A549 (cell line): ENCODE data around the gene MERTK. TPM values are rescaled to one million over a fixed set of nuclear protein-coding genes. Genes with fewer than 3 reads are reported as not detected.

Experiments used
- ATAC-seq, 2 experiments: fragments of 200-7000 bp in 1 of 2; fragments of >200 bp in 1 of 2; cut with Nextera tagmentation in 1 of 2; cut with Tn5 transposase in 1 of 2; 3 replicates each; pipeline versions ENCODE4 v1.8.0 to v1.9.1; 2018 to 2020; ENCODE audit warnings: mild to moderate bottlenecking in 1 of 2, moderate library complexity in 1 of 2
- CTCF ChIA-PET: fragments of 300-600 bp; sonication (Branson Sonifier 250); formaldehyde crosslinking; extraction: SDS; loops from one replicate; lab custom pipeline; 2021; ENCODE audit warnings: antibody characterized with exemption, inconsistent platforms; lab: Yijun Ruan, JAX
- POLR2A ChIA-PET: fragments of 350-600 bp; formaldehyde crosslinking; extraction: SDS; loops from one replicate; lab custom pipeline; 2021; ENCODE audit warnings: antibody characterized with exemption, inconsistent platforms; lab: Yijun Ruan, JAX
- DNase-seq, 2 experiments: peaks; one replicate each; pipeline versions ENCODE4 v3.0.0 to v3.0.0-alpha.2; 2011 to 2016; ENCODE audit warnings: low read depth in 1 of 2, low spot score in 1 of 2
- FAIRE-seq: peaks from 2 replicates; lab custom pipeline; 2011; peaks lifted over from hg19 to GRCh38; lab: Jason Lieb, UNC
- H3K27ac ChIP-seq, 2 experiments: fragments of >200 bp; sonication (Bioruptor Twin); formaldehyde crosslinking; 3 replicates each; pipeline ENCODE4 v1.5.1; 2016 to 2017
- H3K4me1 ChIP-seq: fragments of >200 bp; sonication (Bioruptor Twin); formaldehyde crosslinking; 3 replicates; pipeline ENCODE4 v1.6.1; 2016
- H3K4me2 ChIP-seq: fragments of >200 bp; sonication (Bioruptor Twin); formaldehyde crosslinking; 3 replicates; pipeline ENCODE4 v1.6.1; 2016
- H3K4me3 ChIP-seq: fragments of >200 bp; sonication (Bioruptor Twin); formaldehyde crosslinking; 3 replicates; pipeline ENCODE4 v1.5.1; 2016
- H3K9me3 ChIP-seq: fragments of >200 bp; sonication (Bioruptor Twin); formaldehyde crosslinking; 3 replicates; pipeline ENCODE4 v1.6.1; 2016
- BHLHE40 ChIP-seq: IDR thresholded peaks from 2 replicates; pipeline ENCODE4 v1.6.1; 2012; ENCODE audit warnings: low read depth, low read length, inconsistent platforms
- CBX8 ChIP-seq: fragments of 200-600 bp; sonication (generic); IDR thresholded peaks from 2 replicates; pipeline ENCODE4 v1.6.1; 2016
- EP300 ChIP-seq, 2 experiments: fragments of >200 bp; sonication (Bioruptor Twin); formaldehyde crosslinking; IDR thresholded peaks; 2 replicates in 1 of 2; 3 replicates in 1 of 2; pipeline ENCODE4 v1.6.1; 2016 to 2017
- FOSB ChIP-seq: fragments of 250-450 bp; sonication (Bioruptor Pico); IDR thresholded peaks from 2 replicates; pipeline ENCODE4 v1.5.0; 2020; ENCODE audit warnings: mild to moderate bottlenecking, moderate library complexity
- FOSL2 ChIP-seq, 2 experiments: fragments of 450-650 bp in 1 of 2; fragments of >200 bp in 1 of 2; sonication (Bioruptor Twin) in 1 of 2; formaldehyde crosslinking; IDR thresholded peaks; 2 replicates each; pipeline versions ENCODE4 v1.5.0 to v1.6.1; 2016 to 2020; ENCODE audit warnings: mild to moderate bottlenecking in 1 of 2, moderate library complexity in 1 of 2
- FOXS1 ChIP-seq: fragments of 250-450 bp; sonication (Bioruptor Pico); IDR thresholded peaks from 2 replicates; pipeline ENCODE4 v1.5.0; 2020; ENCODE audit warnings: mild to moderate bottlenecking, moderate library complexity
- HDAC2 ChIP-seq: fragments of 200-600 bp; sonication (generic); IDR thresholded peaks from 2 replicates; pipeline ENCODE4 v1.6.1; 2016
- HEYL ChIP-seq: fragments of 250-450 bp; sonication (Bioruptor Pico); IDR thresholded peaks from 2 replicates; pipeline ENCODE4 v1.8.0; 2021; ENCODE audit warnings: mild to moderate bottlenecking, moderate library complexity
- HOXA7 ChIP-seq: fragments of 250-450 bp; sonication (Bioruptor Pico); IDR thresholded peaks from 2 replicates; pipeline ENCODE4 v1.5.0; 2020; ENCODE audit warnings: mild to moderate bottlenecking, moderate library complexity
- HOXB5 ChIP-seq: fragments of 250-450 bp; sonication (Bioruptor Pico); IDR thresholded peaks from 2 replicates; pipeline ENCODE4 v1.5.0; 2020; ENCODE audit warnings: mild to moderate bottlenecking, moderate library complexity
- JUN ChIP-seq, 2 experiments: fragments of >200 bp; sonication (Bioruptor Twin); formaldehyde crosslinking; IDR thresholded peaks; 2 replicates in 1 of 2; 3 replicates in 1 of 2; pipeline ENCODE4 v1.6.1; 2016 to 2017
- JUNB ChIP-seq: fragments of >200 bp; sonication (Bioruptor Twin); formaldehyde crosslinking; IDR thresholded peaks from 2 replicates; pipeline ENCODE4 v1.6.1; 2016
- KDM1A ChIP-seq: fragments of 200-600 bp; sonication (generic); IDR thresholded peaks from 2 replicates; pipeline ENCODE4 v1.6.1; 2016; ENCODE audit warnings: low read depth, mild to moderate bottlenecking
- KDM5A ChIP-seq: fragments of 200-600 bp; sonication (generic); IDR thresholded peaks from 2 replicates; pipeline ENCODE4 v1.6.1; 2016; ENCODE audit warnings: antibody characterized with exemption, mild to moderate bottlenecking
- MYC ChIP-seq: IDR thresholded peaks from 2 replicates; pipeline ENCODE4 v1.6.1; 2012; ENCODE audit warnings: mild to moderate bottlenecking, inconsistent platforms, low read length, improper control_type of control experiment, borderline replicate concordance
- NFE2L2 ChIP-seq: fragments of 150-350 bp; conservative IDR thresholded peaks from 2 replicates; pipeline ENCODE4 v1.6.1; 2014; ENCODE audit warnings: low read length
- NPAS2 ChIP-seq: fragments of 250-450 bp; sonication (Bioruptor Pico); IDR thresholded peaks from 2 replicates; pipeline ENCODE4 v1.8.0; 2022; ENCODE audit warnings: mild to moderate bottlenecking, moderate library complexity, borderline replicate concordance
- NR3C1 ChIP-seq: fragments of >200 bp; sonication (Bioruptor Twin); formaldehyde crosslinking; IDR thresholded peaks from 3 replicates; pipeline ENCODE4 v1.6.1; 2017
- PHF8 ChIP-seq: fragments of 200-600 bp; sonication (generic); IDR thresholded peaks from 2 replicates; pipeline ENCODE4 v1.6.1; 2016; ENCODE audit warnings: low read depth, mild to moderate bottlenecking, antibody characterized with exemption, moderate library complexity, borderline replicate concordance
- POLR2AphosphoS2 ChIP-seq: conservative IDR thresholded peaks from 2 replicates; pipeline ENCODE4 v1.6.1; 2012; ENCODE audit warnings: low read length, improper control_type of control experiment, inconsistent platforms
- RAD21 ChIP-seq, 2 experiments: fragments of >200 bp in 1 of 2; sonication (Bioruptor Twin) in 1 of 2; formaldehyde crosslinking in 1 of 2; IDR thresholded peaks in 1 of 2; conservative IDR thresholded peaks in 1 of 2; 2 replicates in 1 of 2; 3 replicates in 1 of 2; pipeline ENCODE4 v1.6.1; 2012 to 2018; ENCODE audit warnings: inconsistent platforms in 1 of 2
- RCOR1 ChIP-seq: fragments of 150-350 bp; IDR thresholded peaks from 2 replicates; pipeline ENCODE4 v1.6.1; 2014; ENCODE audit warnings: antibody characterized with exemption, low read length, low read depth
- RFX5 ChIP-seq: fragments of 450-650 bp; IDR thresholded peaks from 2 replicates; pipeline ENCODE4 v1.7.1; 2014; ENCODE audit warnings: antibody characterized with exemption, mild to moderate bottlenecking, moderate library complexity
- RNF2 ChIP-seq: fragments of 200-600 bp; sonication (generic); IDR thresholded peaks from 2 replicates; pipeline ENCODE4 v1.6.1; 2016; ENCODE audit warnings: low read depth, mild to moderate bottlenecking, antibody characterized with exemption, moderate library complexity, borderline replicate concordance
- SMC3 ChIP-seq: fragments of >200 bp; sonication (Bioruptor Twin); formaldehyde crosslinking; IDR thresholded peaks from 3 replicates; pipeline ENCODE4 v1.6.1; 2018; ENCODE audit warnings: inconsistent platforms
- SREBF2 ChIP-seq: fragments of 450-650 bp; IDR thresholded peaks from 2 replicates; pipeline ENCODE4 v1.6.1; 2014; ENCODE audit warnings: mild to moderate bottlenecking, moderate library complexity
- TFCP2L1 ChIP-seq: fragments of 250-450 bp; sonication (Bioruptor Pico); IDR thresholded peaks from 2 replicates; pipeline ENCODE4 v1.5.0; 2021; ENCODE audit warnings: mild to moderate bottlenecking
- TP53 ChIP-seq: fragments of 250-450 bp; sonication (Bioruptor Pico); IDR thresholded peaks from 2 replicates; pipeline ENCODE4 v1.5.0; 2021; ENCODE audit warnings: mild to moderate bottlenecking, moderate library complexity
- ZC3H11A ChIP-seq: fragments of 450-650 bp; IDR thresholded peaks from 2 replicates; pipeline ENCODE4 v1.6.1; 2014; ENCODE audit warnings: antibody characterized with exemption, mild to moderate bottlenecking
- WGBS: methylation state at CpG from one replicate; pipeline ENCODE4 v1.1.6; 2017; ENCODE audit errors: missing lambda C conversion rate; 5-methylcytosine and 5-hydroxymethylcytosine counted together
- polyA plus RNA-seq, 4 experiments: library from polyadenylated mRNA; depleted of rRNA in 3 of 4; stranded (reverse); fragments of >200 nt; fragmentation: RNase III in 1 of 4; extraction: RNeasy Plus Mini Kit Qiagen cat#74134 plus additional on column Dnase treatment in 1 of 4; gene quantifications; 2 replicates in 3 of 4; 3 replicates in 1 of 4; pipeline ENCODE4 v1.2.3, GENCODE V29; 2011 to 2017
- TF ChIP-seq, protein P1 (sequence below): fragments of 450-650 bp; IDR thresholded peaks from 2 replicates; pipeline ENCODE4 v1.6.1; 2014; ENCODE audit warnings: antibody characterized with exemption
- TF ChIP-seq, protein P2 (sequence below): fragments of >200 bp; sonication (Bioruptor Twin); formaldehyde crosslinking; IDR thresholded peaks from 3 replicates; pipeline ENCODE4 v1.5.1; 2016
- TF ChIP-seq, protein P3 (sequence below): fragments of >200 bp; sonication (Bioruptor Twin); formaldehyde crosslinking; IDR thresholded peaks from 2 replicates; pipeline ENCODE4 v1.6.1; 2016
- TF ChIP-seq, protein P4 (sequence below): fragments of 150-350 bp; IDR thresholded peaks from 2 replicates; pipeline ENCODE4 v1.6.1; 2014; ENCODE audit warnings: low read depth, mild to moderate bottlenecking, low read length
- TF ChIP-seq, protein P5 (sequence below): IDR thresholded peaks from 2 replicates; pipeline ENCODE4 v1.6.1; 2012
- TF ChIP-seq, protein P6 (sequence below): IDR thresholded peaks from 2 replicates; pipeline ENCODE4 v1.6.1; 2012
- TF ChIP-seq, protein P7 (sequence below): fragments of >200 bp; sonication (Bioruptor Twin); formaldehyde crosslinking; IDR thresholded peaks from 3 replicates; pipeline ENCODE4 v1.6.1; 2016

MERTK gene
- polyA plus RNA-seq, 2 of the 4 experiments (the other 2 are of a cell fraction): 1.4 to 4.0 TPM

DNA sequence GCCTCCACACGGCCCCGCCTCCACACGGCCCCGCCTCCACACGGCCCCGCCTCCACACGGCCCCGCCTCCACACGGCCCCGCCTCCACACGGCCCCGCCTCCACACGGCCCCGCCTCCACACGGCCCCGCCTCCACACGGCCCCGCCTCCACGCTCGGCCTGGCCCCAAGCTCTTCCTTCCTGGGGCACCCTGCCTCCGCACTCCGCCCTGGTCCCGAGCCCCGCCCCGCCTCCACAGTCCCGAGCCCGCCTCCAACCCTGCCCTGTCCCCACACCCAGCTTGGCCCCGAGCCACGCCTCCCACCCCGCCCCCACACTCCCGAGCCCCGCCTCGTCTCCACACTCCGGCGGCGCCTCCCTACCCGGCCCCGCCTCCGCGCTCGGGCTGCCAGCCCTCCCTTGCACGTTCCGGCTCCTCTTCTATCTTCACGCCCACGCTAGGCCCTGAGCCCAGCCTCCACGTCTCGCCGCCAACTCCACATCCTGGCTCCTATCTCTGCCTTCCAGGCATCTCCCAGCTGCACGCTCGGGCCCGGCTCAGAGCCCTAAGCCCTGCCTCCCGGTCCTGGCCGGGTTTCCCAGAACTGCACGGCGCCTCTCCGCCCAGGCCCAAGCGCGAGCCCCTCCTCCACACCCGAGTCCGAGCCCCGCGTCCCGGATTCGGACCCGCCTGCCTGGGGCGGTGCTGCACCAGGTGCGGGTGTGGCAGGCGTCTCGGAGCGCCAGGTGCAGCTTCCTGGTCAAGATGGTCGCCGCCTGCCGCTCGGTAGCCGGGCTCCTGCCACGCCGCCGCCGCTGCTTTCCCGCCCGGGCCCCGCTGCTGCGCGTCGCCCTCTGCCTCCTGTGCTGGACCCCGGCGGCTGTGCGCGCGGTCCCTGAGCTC lies 156.7 kb downstream of the MERTK start, which contains the start of gene TMEM87B:
TMEM87B (plus strand) TSS at position 423 of the 883 bp plus-strand sequence; CDS start at position 746, 323 bp downstream.
- peak within 1 kb of the TSS; percentile 73 for H3K4me3 ChIP-seq
- ChIA-PET CTCF (interaction anchor here (0.6 to 13.6 kb wide), 2 partner anchors 49 to 161 kb away, joined by 3 to 336 read pairs; partner anchors contain the start of gene MERTK), POLR2A (interaction anchor here (1.0 to 1.8 kb wide), 7 partner anchors 9 to 200 kb away, joined by 3 to 7 read pairs (median 4); partner anchors contain the start of genes MERTK and ZC3H8)
- 0% methylated on average over 13 of the region's 90 CpGs for WGBS
- H3K4me2 ChIP-seq: peak within 1 kb of the TSS; percentile 87
- peak; percentile 66 to 97 for DNase-seq
- peak within 1 kb of the TSS; percentile 76 to 90 for H3K27ac ChIP-seq
- H3K9me3 ChIP-seq: no peaks in the 10 kb centered on the region
- FAIRE-seq: no peak
- peak; percentile 74 to 87 for ATAC-seq
- peaks cover 16% of the 10 kb centered on the region for H3K4me1 ChIP-seq
- peak; percentile 31; the same call in 1 of the 2 replicates for TF ChIP-seq BHLHE40
- no peak for TF ChIP-seq HOXA7 (CRISPR knock-in tag)
- no peak for TF ChIP-seq KDM1A
- TF ChIP-seq JUNB: no peak
- TF ChIP-seq, protein P1, sequence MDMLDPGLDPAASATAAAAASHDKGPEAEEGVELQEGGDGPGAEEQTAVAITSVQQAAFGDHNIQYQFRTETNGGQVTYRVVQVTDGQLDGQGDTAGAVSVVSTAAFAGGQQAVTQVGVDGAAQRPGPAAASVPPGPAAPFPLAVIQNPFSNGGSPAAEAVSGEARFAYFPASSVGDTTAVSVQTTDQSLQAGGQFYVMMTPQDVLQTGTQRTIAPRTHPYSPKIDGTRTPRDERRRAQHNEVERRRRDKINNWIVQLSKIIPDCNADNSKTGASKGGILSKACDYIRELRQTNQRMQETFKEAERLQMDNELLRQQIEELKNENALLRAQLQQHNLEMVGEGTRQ: no peak
- TF ChIP-seq, protein P2, sequence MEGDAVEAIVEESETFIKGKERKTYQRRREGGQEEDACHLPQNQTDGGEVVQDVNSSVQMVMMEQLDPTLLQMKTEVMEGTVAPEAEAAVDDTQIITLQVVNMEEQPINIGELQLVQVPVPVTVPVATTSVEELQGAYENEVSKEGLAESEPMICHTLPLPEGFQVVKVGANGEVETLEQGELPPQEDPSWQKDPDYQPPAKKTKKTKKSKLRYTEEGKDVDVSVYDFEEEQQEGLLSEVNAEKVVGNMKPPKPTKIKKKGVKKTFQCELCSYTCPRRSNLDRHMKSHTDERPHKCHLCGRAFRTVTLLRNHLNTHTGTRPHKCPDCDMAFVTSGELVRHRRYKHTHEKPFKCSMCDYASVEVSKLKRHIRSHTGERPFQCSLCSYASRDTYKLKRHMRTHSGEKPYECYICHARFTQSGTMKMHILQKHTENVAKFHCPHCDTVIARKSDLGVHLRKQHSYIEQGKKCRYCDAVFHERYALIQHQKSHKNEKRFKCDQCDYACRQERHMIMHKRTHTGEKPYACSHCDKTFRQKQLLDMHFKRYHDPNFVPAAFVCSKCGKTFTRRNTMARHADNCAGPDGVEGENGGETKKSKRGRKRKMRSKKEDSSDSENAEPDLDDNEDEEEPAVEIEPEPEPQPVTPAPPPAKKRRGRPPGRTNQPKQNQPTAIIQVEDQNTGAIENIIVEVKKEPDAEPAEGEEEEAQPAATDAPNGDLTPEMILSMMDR: no peak
- no peak for TF ChIP-seq POLR2AphosphoS2
- no peak for TF ChIP-seq RFX5
- no peak for TF ChIP-seq KDM5A
- TF ChIP-seq HOXB5 (CRISPR knock-in tag): no peak
- no peak for TF ChIP-seq NPAS2 (CRISPR knock-in tag)
- TF ChIP-seq EP300 (IDR thresholded peaks at IDR 0.05): no peak
- no peak for TF ChIP-seq FOXS1 (CRISPR knock-in tag)
- TF ChIP-seq RNF2: no peak
- TF ChIP-seq SMC3: no peak
- TF ChIP-seq PHF8: peak; percentile 73
- no peak for TF ChIP-seq TFCP2L1
- no peak for TF ChIP-seq RAD21 (conservative IDR thresholded peaks at IDR 0.05 in 1 of 2, IDR thresholded peaks at IDR 0.05 in 1 of 2)
- TF ChIP-seq, protein P3, sequence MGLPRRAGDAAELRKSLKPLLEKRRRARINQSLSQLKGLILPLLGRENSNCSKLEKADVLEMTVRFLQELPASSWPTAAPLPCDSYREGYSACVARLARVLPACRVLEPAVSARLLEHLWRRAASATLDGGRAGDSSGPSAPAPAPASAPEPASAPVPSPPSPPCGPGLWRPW: no peak
- no peak for TF ChIP-seq MYC
- no peak for TF ChIP-seq NR3C1
- no peak for TF ChIP-seq FOSL2 (IDR thresholded peaks at IDR 0.05)
- no peak for TF ChIP-seq FOSL2 (CRISPR knock-in tag; IDR thresholded peaks at IDR 0.05)
- TF ChIP-seq, protein P4, sequence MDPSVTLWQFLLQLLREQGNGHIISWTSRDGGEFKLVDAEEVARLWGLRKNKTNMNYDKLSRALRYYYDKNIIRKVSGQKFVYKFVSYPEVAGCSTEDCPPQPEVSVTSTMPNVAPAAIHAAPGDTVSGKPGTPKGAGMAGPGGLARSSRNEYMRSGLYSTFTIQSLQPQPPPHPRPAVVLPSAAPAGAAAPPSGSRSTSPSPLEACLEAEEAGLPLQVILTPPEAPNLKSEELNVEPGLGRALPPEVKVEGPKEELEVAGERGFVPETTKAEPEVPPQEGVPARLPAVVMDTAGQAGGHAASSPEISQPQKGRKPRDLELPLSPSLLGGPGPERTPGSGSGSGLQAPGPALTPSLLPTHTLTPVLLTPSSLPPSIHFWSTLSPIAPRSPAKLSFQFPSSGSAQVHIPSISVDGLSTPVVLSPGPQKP: no peak
- no peak for TF ChIP-seq SREBF2
- no peak for TF ChIP-seq NFE2L2
- TF ChIP-seq FOSB (CRISPR knock-in tag): no peak
- TF ChIP-seq RCOR1: no peak
- no peak for TF ChIP-seq HDAC2
- no peak for TF ChIP-seq HEYL (CRISPR knock-in tag)
- no peak for TF ChIP-seq CBX8
- TF ChIP-seq, protein P5, sequence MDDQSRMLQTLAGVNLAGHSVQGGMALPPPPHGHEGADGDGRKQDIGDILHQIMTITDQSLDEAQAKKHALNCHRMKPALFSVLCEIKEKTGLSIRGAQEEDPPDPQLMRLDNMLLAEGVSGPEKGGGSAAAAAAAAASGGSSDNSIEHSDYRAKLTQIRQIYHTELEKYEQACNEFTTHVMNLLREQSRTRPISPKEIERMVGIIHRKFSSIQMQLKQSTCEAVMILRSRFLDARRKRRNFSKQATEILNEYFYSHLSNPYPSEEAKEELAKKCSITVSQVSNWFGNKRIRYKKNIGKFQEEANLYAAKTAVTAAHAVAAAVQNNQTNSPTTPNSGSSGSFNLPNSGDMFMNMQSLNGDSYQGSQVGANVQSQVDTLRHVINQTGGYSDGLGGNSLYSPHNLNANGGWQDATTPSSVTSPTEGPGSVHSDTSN: no peak
- no peak for TF ChIP-seq TP53
- TF ChIP-seq, protein P6, sequence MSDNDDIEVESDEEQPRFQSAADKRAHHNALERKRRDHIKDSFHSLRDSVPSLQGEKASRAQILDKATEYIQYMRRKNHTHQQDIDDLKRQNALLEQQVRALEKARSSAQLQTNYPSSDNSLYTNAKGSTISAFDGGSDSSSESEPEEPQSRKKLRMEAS: peak; percentile 55
- no peak for TF ChIP-seq ZC3H11A
- peak in 1 of 2 experiments; percentile 51; a peak in 2 of 5 replicates for TF ChIP-seq JUN (IDR thresholded peaks at IDR 0.05)
- TF ChIP-seq, protein P7, sequence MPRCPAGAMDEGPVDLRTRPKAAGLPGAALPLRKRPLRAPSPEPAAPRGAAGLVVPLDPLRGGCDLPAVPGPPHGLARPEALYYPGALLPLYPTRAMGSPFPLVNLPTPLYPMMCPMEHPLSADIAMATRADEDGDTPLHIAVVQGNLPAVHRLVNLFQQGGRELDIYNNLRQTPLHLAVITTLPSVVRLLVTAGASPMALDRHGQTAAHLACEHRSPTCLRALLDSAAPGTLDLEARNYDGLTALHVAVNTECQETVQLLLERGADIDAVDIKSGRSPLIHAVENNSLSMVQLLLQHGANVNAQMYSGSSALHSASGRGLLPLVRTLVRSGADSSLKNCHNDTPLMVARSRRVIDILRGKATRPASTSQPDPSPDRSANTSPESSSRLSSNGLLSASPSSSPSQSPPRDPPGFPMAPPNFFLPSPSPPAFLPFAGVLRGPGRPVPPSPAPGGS: no peak
